HG03571 (cell line): ENCODE data around the gene PCGF6.
"Not testable (repeated sequence)": the region's sequence is repeated elsewhere in the genome, so short reads cannot be mapped to it uniquely, and the experiment has no call there.

Source experiments
- ATAC-seq: cut with Tn5 transposase; IDR thresholded peaks from one replicate; pipeline ENCODE4 v1.9.1; 2021; ENCODE audit not compliant: unreplicated experiment

Gene PCGF6

GRCh38 chr10:103350517-103351260 lies at the start of gene PCGF6:
Gene PCGF6 (minus strand): TSS chr10:103351140. CDS start chr10:103351066, 74 bp downstream.
- peak; percentile 76 for ATAC-seq

- ATAC-seq = no peak
These were observed 46.4 kb upstream of the PCGF6 start for GRCh38 chr10:103397191-103397825.

- ATAC-seq = no peak
These were observed 45.8 kb upstream of the PCGF6 start for GRCh38 chr10:103396789-103397087.

- peak; percentile 99 for ATAC-seq
These were observed 45.3 kb upstream of the PCGF6 start, which contains the start of the genes ATP5MK and PDCD11 for GRCh38 chr10:103396067-103396788. Gene ATP5MK (minus strand): TSS chr10:103396475. CDS start chr10:103392457, 4,018 bp downstream. Gene PDCD11 (plus strand): TSS chr10:103396626. CDS start chr10:103398427, 1,801 bp downstream.

GRCh38 chr10:103395754-103396066 lies 44.8 kb upstream of the PCGF6 start:
- ATAC-seq = no peak

- ATAC-seq = no peak
These were observed 43.2 kb upstream of the PCGF6 start for GRCh38 chr10:103394180-103394579.

- ATAC-seq = no peak
These were observed 31.8 kb upstream of the PCGF6 start for GRCh38 chr10:103382769-103383168.

GRCh38 chr10:103374263-103374662 lies 23.3 kb upstream of the PCGF6 start:
- no peak for ATAC-seq

- ATAC-seq = no peak
These were observed 22.6 kb upstream of the PCGF6 start for GRCh38 chr10:103373544-103373943.

GRCh38 chr10:103367782-103368518 lies 17.0 kb upstream of the PCGF6 start, which contains the start of gene TAF5:
Gene TAF5 (plus strand): TSS chr10:103367976. CDS start chr10:103367990, 14 bp downstream.
- ATAC-seq = peak; percentile 73

GRCh38 chr10:103367379-103367781 lies 16.4 kb upstream of the PCGF6 start:
- no peak for ATAC-seq

- not testable (repeated sequence) for ATAC-seq
These were observed 9.9 kb upstream of the PCGF6 start for GRCh38 chr10:103360791-103361190.

GRCh38 chr10:103359493-103359892 lies 8.6 kb upstream of the PCGF6 start:
- not testable (repeated sequence) for ATAC-seq

GRCh38 chr10:103355906-103356599 lies 5.1 kb upstream of the PCGF6 start:
- no peak for ATAC-seq

- ATAC-seq = not testable (repeated sequence)
These were observed 3.6 kb upstream of the PCGF6 start for GRCh38 chr10:103354567-103354966.

- ATAC-seq = no peak
These were observed 2.3 kb upstream of the PCGF6 start for GRCh38 chr10:103353281-103353680.

- ATAC-seq = no peak
These were observed 794 bp downstream of the PCGF6 start for GRCh38 chr10:103350175-103350516.

- ATAC-seq = no peak
These were observed 14.6 kb downstream of the PCGF6 start for GRCh38 chr10:103336370-103336769.

- no peak for ATAC-seq
These were observed 16.4 kb downstream of the PCGF6 start for GRCh38 chr10:103334567-103334966.

- ATAC-seq = no peak
These were observed 16.9 kb downstream of the PCGF6 start for GRCh38 chr10:103333934-103334520.
